ENCODE data around the gene WDR5.

WDR5 gene

GRCh38 chr9:134139081-134139480, 3.2 kb downstream of the WDR5 start:
- CTCF ChIA-PET: no interaction called here
- Histone ChIP-seq H3K4me3 (ENCODE audit: low read depth, low read length) (no peak overlapping the region), H3K36me3 (ENCODE audit: control insufficient read depth in 2 of 2, insufficient read depth in 1 of 2, low read length in 2 of 2) (peaks cover 20 to 63% of the 10 kb centered on the region in 2 experiments), H3K27ac (ENCODE audit: extremely low read depth, low read depth, low read length) (no peak overlapping the region), H3K4me1 (ENCODE audit: control insufficient read depth, insufficient read depth, low read length) (peaks cover 2% of the 10 kb centered on the region; the same call in 1 of the 2 replicates), H3K9me3 (ENCODE audit: control insufficient read depth, insufficient read depth, low read depth, low read length) (no peaks in the 10 kb centered on the region)
- POLR2A ChIA-PET: interaction anchor here (1.1 kb wide), 1 partner anchor 13 kb away, joined by 5 read pairs; no protein-coding TSS in a partner anchor
- TF ChIP-seq ZNF223 (tag by site-specific recombination; IDR thresholded peaks at IDR 0.05) (no peak), ZIC2 (tag by site-specific recombination; IDR thresholded peaks at IDR 0.05) (peak; percentile 71), GFI1B (tag by site-specific recombination; IDR thresholded peaks at IDR 0.05) (no peak), ZFHX2 (tag by site-specific recombination; conservative IDR thresholded peaks at IDR 0.05) (no peak)

GRCh38 chr9:134141906-134142305, 6.0 kb downstream of the WDR5 start:
- CTCF ChIA-PET: no interaction called here

GRCh38 chr9:134144801-134145200, 8.9 kb downstream of the WDR5 start:
- H3K27ac ChIP-seq (ENCODE audit: extremely low read depth, low read depth, low read length): no peak overlapping the region
- TF ChIP-seq ZNF521 (tag by site-specific recombination; IDR thresholded peaks at IDR 0.05): no peak
- no peak for TF ChIP-seq ZNF26 (tag by site-specific recombination; IDR thresholded peaks at IDR 0.05)
- no peak for TF ChIP-seq GFI1B (tag by site-specific recombination; IDR thresholded peaks at IDR 0.05)
- no peak for TF ChIP-seq ZNF76 (tag by site-specific recombination; IDR thresholded peaks at IDR 0.05; ENCODE audit: borderline replicate concordance, low read depth)
- no peak for TF ChIP-seq ZNF174 (tag by site-specific recombination; IDR thresholded peaks at IDR 0.05)
- no peak for TF ChIP-seq ZNF112 (tag by site-specific recombination; IDR thresholded peaks at IDR 0.05)
- no peak for TF ChIP-seq SCRT1 (tag by site-specific recombination; IDR thresholded peaks at IDR 0.05; ENCODE audit: borderline replicate concordance)
- TF ChIP-seq ZNF791 (tag by site-specific recombination; IDR thresholded peaks at IDR 0.05): no peak
- peaks cover 35 to 88% of the 10 kb centered on the region in 2 experiments for H3K36me3 ChIP-seq (ENCODE audit: control insufficient read depth in 2 of 2, insufficient read depth in 1 of 2, low read length in 2 of 2)
- no peaks in the 10 kb centered on the region for H3K9me3 ChIP-seq (ENCODE audit: control insufficient read depth, insufficient read depth, low read depth, low read length)
- H3K4me3 ChIP-seq (ENCODE audit: low read depth, low read length): no peak overlapping the region
- POLR2A ChIA-PET: no interaction called here
- CTCF ChIA-PET: no interaction called here
- H3K4me1 ChIP-seq (ENCODE audit: control insufficient read depth, insufficient read depth, low read length): no peaks in the 10 kb centered on the region

More at GRCh38 chr9:134141906-134142305, 6.0 kb downstream of the WDR5 start:
- Histone ChIP-seq H3K4me3 (ENCODE audit: low read depth, low read length) (no peak overlapping the region), H3K9me3 (ENCODE audit: control insufficient read depth, insufficient read depth, low read depth, low read length) (no peaks in the 10 kb centered on the region), H3K36me3 (ENCODE audit: control insufficient read depth in 2 of 2, insufficient read depth in 1 of 2, low read length in 2 of 2) (peaks cover 36 to 86% of the 10 kb centered on the region in 2 experiments), H3K4me1 (ENCODE audit: control insufficient read depth, insufficient read depth, low read length) (peaks cover 2% of the 10 kb centered on the region; the same call in 1 of the 2 replicates), H3K27ac (ENCODE audit: extremely low read depth, low read depth, low read length) (no peak overlapping the region)
- TF ChIP-seq ZNF433 (tag by site-specific recombination; IDR thresholded peaks at IDR 0.05; ENCODE audit: low read depth) (no peak), ZNF223 (tag by site-specific recombination; IDR thresholded peaks at IDR 0.05) (no peak), ZNF157 (tag by site-specific recombination; IDR thresholded peaks at IDR 0.05) (no peak), ZNF580 (tag by site-specific recombination; IDR thresholded peaks at IDR 0.05) (no peak), ZSCAN5A (tag by site-specific recombination; IDR thresholded peaks at IDR 0.05) (no peak), ZNF513 (tag by site-specific recombination; IDR thresholded peaks at IDR 0.05) (no peak)
- POLR2A ChIA-PET: no interaction called here
